KBM-7 (cell line): Measurements from ENCODE around the gene BRD1.

Source experiments
- DNase-seq: peaks from one replicate; pipeline ENCODE4 v3.0.0-alpha.2; 2015
- in situ Hi-C: fragments of 300-500 bp; cut with MboI; formaldehyde crosslinking; loops from 2 replicates; pipeline ENCODE4 v1.14.3; 2020; ENCODE audit warnings: low sequenced_read_pairs, low pct_unique_long_range_greater_than_20kb, mixed read lengths

The BRD1 gene

DNA sequence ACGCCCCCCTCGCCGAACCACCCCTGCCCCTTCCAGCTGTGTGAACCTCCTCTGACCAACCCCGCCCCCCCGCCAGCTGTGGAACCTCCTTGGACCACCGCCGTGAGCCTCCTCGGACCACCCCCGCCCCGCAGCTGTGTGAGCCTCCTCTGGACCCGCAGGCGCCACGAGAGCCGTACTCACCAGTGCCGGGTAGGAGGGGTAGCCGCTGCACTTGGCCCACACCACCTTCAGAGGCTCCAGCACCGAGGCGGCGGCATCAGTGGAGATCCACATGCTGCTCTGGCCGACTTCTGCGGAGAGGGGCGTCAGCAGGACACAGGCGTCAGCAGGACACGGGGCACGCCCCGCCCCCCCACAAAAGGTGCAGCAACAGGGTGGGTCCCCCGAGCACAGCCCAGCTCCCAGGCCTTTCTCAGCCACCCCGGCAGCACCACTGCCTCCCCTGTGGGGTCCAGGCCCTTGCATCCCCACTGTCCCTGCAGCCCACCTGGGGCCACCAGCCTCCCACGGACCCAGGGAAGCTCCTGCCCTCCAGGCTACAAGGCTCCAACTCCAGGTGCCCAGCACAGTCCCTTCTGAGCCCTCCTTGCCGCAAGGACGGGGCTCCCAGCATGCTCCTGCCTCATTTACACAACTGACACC lies 51.7 kb downstream of the BRD1 start:
- DNase-seq, result no peak
- in situ Hi-C loops, result loop anchor here (25.0 kb wide), 1 partner anchor 111 kb away; no protein-coding TSS in a partner anchor

- in situ Hi-C loops, result loop anchor here (25.0 kb wide), 1 partner anchor 112 kb away; no protein-coding TSS in a partner anchor
Observed at GRCh38 chr22:49775191-49775866, 52.3 kb downstream of the BRD1 start.

DNA sequence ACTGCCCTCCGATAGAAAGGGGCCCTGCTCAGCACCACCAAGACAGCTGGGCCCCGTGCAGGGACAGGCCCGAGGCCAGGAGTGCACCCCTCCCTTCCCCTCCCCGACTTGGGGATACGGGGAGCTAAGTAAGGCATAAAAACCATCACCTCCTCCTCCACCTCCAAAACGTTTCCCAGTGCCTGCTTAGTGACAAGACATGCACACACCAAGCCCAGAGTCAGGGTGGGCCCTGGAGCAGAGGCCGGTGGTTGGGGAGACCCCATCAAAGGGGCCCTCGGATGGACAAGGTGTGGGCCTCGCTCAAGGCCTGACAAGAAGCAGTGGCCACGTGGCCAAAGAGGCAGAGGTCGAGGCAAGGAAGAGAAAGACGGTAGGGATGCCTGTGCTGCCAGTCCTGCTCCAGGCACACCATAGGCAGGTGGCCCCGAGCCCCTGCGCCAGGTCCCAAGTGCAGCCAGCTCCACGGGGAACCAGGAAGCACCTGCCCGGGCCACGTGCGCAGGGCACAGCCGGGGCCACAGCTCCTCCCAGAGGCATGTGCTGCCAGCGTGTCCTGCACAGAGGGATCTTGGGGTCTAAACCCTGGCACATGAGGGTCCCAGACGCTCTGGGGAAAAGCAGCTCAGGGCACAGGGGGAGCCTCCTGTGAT lies 53.0 kb downstream of the BRD1 start:
- in situ Hi-C loops, result loop anchor here (25.0 kb wide), 2 partner anchors 113 to 263 kb away; no protein-coding TSS in a partner anchor
- DNase-seq, result no peak

More at GRCh38 chr22:49775191-49775866, 52.3 kb downstream of the BRD1 start:
- DNase-seq, result no peak

GRCh38 chr22:49774046-49774445 lies 53.6 kb downstream of the BRD1 start:
- no peak for DNase-seq
- in situ Hi-C loops, result loop anchor here (25.0 kb wide), 1 partner anchor 263 kb away; no protein-coding TSS in a partner anchor

DNA sequence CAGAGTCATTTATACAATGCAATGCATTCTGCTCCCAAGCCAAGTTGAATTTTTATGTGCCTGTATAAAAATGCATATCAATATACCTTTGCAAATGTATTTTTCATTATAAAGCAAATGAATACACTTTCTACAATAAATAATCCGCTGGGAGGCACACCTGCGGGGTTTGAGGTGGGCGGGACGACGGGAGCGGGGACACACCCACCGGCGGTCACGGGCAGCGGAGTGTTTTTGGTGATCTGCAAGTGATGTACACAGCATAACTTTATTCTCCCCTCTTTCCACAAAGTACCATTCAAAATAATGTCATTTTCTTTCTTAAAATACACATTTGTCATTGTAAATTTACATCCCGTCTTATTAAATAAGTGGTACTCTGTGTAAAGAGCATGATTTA lies 54.1 kb downstream of the BRD1 start:
- in situ Hi-C loops, result loop anchor here (25.0 kb wide), 1 partner anchor 264 kb away; no protein-coding TSS in a partner anchor
- no peak for DNase-seq

GRCh38 chr22:49772692-49773091 lies 55.0 kb downstream of the BRD1 start:
- in situ Hi-C loops, result loop anchor here (25.0 kb wide), 1 partner anchor 265 kb away; no protein-coding TSS in a partner anchor
- no peak for DNase-seq

GRCh38 chr22:49771266-49772065 lies 56.2 kb downstream of the BRD1 start:
- no peak for DNase-seq
- in situ Hi-C loops, result loop anchor here (25.0 kb wide), 1 partner anchor 266 kb away; no protein-coding TSS in a partner anchor

DNA sequence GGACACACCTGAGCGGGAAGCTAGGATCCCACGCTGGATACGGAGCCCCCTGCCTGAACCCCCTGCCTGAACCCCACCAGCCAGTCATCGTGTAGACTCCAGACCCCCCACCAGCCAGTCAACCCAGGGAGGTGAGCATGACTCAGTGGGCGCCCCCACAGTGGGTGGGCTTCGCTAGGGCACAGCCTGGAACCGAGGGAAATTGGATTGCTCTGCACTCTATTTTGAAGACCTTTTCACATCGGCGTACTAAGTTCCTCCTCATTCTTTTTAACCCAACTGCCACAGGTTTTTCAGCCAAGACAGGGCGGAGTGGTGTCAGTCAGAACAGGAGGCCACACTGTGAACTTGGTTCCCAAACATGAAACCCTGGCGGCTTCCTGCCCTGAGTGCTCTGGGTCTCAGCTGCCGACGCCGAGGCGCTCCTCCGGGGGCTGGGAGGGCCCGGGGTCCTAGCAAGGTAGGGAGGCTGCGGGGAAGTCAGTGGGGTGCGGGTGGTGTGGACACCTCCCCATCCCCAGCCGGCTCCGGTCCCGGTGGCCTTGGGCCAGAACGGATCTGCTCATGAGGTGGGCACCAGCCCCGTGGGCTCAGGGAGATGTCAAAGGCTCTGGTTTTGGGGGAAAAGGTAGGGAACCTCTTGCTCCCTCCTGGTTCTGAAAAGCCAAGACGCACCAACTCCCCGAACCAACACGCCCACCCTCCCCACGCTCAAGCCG lies 57.0 kb downstream of the BRD1 start:
- in situ Hi-C loops, result loop anchor here (25.0 kb wide), 1 partner anchor 267 kb away; no protein-coding TSS in a partner anchor
- no peak for DNase-seq

GRCh38 chr22:49769691-49770546 lies 57.8 kb downstream of the BRD1 start:
- in situ Hi-C loops, result loop anchor here (25.0 kb wide), 1 partner anchor 267 kb away; no protein-coding TSS in a partner anchor
- DNase-seq, result no peak

- in situ Hi-C loops, result loop anchor here (25.0 kb wide), 1 partner anchor 268 kb away; no protein-coding TSS in a partner anchor
Observed at GRCh38 chr22:49768951-49769690, 58.6 kb downstream of the BRD1 start.

GRCh38 chr22:49768077-49768910 lies 59.4 kb downstream of the BRD1 start:
- no peak for DNase-seq
- in situ Hi-C loops, result loop anchor here (25.0 kb wide), 1 partner anchor 269 kb away; no protein-coding TSS in a partner anchor

More at GRCh38 chr22:49768951-49769690, 58.6 kb downstream of the BRD1 start:
- no peak for DNase-seq

DNA sequence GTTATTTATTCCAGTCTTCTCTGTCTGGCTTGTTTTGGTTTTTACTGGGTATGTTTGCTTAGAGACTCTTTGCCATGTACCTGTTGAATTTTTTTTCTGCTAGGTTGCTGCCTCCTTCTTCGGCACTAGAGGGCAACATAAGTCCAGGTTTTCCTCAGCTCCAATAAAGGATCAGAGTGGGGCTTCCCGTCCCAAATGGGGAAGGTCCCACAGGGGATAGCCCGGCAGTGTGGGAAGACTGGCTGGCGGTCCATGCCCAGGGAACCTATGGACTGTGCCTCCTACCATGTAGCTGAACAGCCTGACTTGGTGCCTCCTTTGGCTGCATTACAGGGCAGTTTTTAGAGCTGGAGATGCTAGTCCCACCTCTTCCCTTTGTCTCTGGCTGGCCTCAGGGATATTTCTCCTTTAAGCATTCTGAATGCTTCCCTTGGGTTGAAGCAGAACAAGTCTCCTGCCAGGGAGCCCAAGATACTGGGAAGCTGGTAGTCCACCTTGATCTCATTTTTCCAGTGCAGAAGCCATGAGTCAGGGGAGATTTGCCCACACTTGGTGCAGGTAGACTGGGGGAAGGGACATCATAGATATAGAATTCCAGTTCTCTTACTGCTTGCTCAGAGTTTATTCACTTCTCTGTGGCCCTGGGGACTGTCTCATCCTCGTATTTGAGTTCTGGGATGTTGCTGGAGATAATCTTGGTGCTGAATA lies 60.2 kb downstream of the BRD1 start:
- in situ Hi-C loops, result loop anchor here (25.0 kb wide), 1 partner anchor 270 kb away; no protein-coding TSS in a partner anchor
- peak; percentile 88 for DNase-seq

DNA sequence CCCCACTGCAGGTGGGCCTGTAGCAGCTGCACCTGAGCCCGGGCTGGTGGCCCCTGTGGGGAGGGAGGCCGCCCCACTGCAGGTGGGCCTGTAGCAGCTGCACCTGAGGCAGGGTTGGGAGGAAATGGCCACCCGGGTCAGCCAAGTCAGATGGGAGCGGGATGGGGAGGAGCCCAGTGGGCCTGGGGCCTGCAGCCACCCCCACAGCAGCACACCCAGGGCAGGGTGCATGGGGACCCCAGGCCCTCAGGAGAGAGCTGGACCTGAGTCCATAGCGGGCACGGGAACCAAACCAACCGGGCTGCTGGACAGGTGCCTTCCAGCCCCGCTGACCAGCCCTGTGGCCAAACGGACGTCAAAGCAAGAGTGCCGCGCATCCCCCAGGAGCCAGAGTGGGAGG lies 61.7 kb downstream of the BRD1 start:
- in situ Hi-C loops, result loop anchor here (25.0 kb wide), 1 partner anchor 271 kb away; no protein-coding TSS in a partner anchor
- no peak for DNase-seq

DNA sequence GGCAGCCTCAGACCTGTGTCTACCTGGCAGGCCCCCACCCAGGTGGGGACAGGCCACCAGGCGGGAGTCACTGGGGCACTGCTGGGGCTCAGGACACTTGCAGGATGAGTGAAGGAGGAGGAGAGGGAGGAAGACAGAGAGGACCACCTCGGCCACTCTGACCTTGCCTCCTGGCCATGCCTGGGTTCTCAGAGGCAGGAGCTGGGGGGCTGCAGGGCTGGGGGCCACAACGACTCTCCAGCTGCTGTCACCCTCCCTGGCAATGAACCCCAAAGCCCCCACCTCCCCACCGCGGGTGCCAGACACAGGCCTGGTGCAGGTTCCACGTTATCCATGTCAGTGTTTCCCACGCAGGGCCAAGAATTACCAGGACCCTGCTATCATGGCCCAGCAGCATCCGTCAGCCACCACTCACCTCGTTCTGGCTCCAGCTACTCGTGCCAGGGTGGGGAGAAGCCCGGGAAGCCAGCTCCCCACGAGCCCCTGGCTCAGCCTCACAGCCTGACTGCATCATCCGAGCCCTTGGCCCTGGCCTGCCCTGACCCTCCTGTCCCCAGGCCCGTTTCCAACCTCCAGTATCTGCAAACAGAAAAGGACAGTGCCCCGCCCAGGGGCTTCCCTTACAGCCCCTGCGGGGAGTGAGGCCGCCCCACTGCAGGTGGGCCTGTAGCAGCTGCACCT lies 62.4 kb downstream of the BRD1 start:
- DNase-seq, result no peak
- in situ Hi-C loops, result loop anchor here (25.0 kb wide), 1 partner anchor 272 kb away; no protein-coding TSS in a partner anchor
